Lower lobe of right lung (tissue), 2 donors: ENCODE data around the gene KRTAP10-8. TPM values are rescaled to one million over a fixed set of nuclear protein-coding genes. Genes with fewer than 3 reads are reported as not detected.
"Not testable (repeated sequence)": the region's sequence is repeated elsewhere in the genome, so short reads cannot be mapped to it uniquely, and the experiment has no call there.

Source experiments
- ATAC-seq, 2 donors: fragments of 200-7000 bp; cut with Tn5 transposase; one replicate each; pipeline ENCODE4 v1.9.1; 2020 to 2022; ENCODE audit warnings: mild to moderate bottlenecking in 2 of 2, moderate library complexity in 2 of 2
- DNase-seq: peaks from one replicate; pipeline ENCODE4 v3.0.0-alpha.2; 2020
- H3K27ac ChIP-seq: fragments of 200-600 bp; one replicate; pipeline ENCODE4 v1.8.0; 2022
- H3K27me3 ChIP-seq: fragments of 200-600 bp; one replicate; pipeline ENCODE4 v1.8.0; 2022; ENCODE audit warnings: low read depth
- H3K36me3 ChIP-seq: fragments of 200-600 bp; one replicate; pipeline ENCODE4 v1.8.0; 2022; ENCODE audit warnings: mild to moderate bottlenecking
- H3K4me1 ChIP-seq: fragments of 200-600 bp; one replicate; pipeline ENCODE4 v1.8.0; 2022
- H3K4me3 ChIP-seq: fragments of 200-600 bp; one replicate; pipeline ENCODE4 v1.8.0; 2022; ENCODE audit warnings: mild to moderate bottlenecking
- H3K9me3 ChIP-seq: fragments of 200-600 bp; one replicate; pipeline ENCODE4 v1.8.0; 2022
- intact Hi-C: fragments of 100-400 bp; cut with DNase I; formaldehyde crosslinking; loops from one replicate; pipeline ENCODE4 v1.11.0; 2022
- total RNA-seq: library from RNA; stranded (reverse); fragmentation: NEBNext Ultra II Directional; extraction: Animal tissue kit (Norgen Biotek cat#: 25700); gene quantifications from one replicate; pipeline ENCODE4 v1.2.1, GENCODE V29; 2021
- TF ChIP-seq, protein P1 (sequence below): fragments of 200-600 bp; IDR thresholded peaks from one replicate; pipeline ENCODE4 v1.8.0; 2022; ENCODE audit warnings: antibody characterized with exemption, mild to moderate bottlenecking
- donor health status: DM: no; HTN: yes; CAD: no; lungs with severe emphysema.

Gene KRTAP10-8
- total RNA-seq, 1 donor from 2014 or later = not detected

DNA sequence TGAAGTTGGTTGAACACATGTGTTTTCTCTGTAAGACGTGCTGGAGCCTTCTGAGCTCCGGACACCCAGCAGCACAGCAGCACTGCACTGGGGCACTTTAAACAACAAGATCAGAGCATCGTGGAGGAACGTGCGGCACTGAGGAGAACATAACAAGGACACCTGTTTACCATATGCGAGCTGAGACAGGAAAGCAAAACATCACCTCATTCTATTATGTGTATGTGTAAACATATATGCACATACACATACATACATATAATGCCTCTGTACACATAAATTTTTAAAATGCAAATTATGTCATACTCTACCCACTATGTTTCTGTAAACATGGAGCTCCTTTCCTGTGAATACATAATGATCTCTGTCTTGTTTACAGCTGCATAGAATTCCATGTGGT, 16.4 kb upstream of the KRTAP10-8 start:
- Histone ChIP-seq H3K36me3 (no peaks in the 10 kb centered on the region), H3K4me3 (no peak overlapping the region), H3K27me3 (peaks cover 13% of the 10 kb centered on the region), H3K27ac (no peak overlapping the region), H3K4me1 (no peaks in the 10 kb centered on the region), H3K9me3 (no peaks in the 10 kb centered on the region)
- DNase-seq (no peak), ATAC-seq (no peak)
- TF ChIP-seq, protein P1, sequence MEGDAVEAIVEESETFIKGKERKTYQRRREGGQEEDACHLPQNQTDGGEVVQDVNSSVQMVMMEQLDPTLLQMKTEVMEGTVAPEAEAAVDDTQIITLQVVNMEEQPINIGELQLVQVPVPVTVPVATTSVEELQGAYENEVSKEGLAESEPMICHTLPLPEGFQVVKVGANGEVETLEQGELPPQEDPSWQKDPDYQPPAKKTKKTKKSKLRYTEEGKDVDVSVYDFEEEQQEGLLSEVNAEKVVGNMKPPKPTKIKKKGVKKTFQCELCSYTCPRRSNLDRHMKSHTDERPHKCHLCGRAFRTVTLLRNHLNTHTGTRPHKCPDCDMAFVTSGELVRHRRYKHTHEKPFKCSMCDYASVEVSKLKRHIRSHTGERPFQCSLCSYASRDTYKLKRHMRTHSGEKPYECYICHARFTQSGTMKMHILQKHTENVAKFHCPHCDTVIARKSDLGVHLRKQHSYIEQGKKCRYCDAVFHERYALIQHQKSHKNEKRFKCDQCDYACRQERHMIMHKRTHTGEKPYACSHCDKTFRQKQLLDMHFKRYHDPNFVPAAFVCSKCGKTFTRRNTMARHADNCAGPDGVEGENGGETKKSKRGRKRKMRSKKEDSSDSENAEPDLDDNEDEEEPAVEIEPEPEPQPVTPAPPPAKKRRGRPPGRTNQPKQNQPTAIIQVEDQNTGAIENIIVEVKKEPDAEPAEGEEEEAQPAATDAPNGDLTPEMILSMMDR = no peak
- intact Hi-C loops = no loop called here

DNA sequence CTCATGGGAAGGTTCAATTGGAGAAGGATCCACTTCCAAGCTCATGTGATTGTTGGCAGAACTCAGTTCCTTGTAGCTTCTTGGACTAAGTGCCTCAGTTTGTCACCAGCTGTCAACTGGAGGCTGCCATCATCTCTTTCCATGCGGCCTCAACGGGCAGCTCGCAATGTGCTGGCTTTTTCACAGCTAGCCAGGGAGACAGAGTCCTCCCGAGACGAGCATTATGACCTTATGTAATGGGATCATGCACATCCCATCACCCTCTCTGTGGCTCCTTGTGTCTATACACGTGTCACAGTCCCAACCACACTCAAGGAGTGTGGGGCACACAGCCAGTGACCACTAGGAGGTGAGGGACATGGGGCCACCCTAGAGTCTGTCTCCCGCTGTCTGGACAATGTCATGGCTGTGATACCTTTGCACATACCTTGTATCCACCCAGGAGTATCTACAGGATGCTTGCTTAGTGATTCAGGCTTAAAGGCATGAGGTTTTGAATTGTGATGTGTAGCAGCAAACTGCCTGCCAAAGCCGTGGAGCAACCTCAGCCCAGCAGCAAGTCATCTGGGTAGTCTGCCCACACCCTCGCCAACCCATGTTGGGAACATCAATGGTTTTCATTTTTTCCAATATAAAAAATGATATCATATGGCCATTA, 15.7 kb upstream of the KRTAP10-8 start:
- Histone ChIP-seq H3K27me3 (peaks cover 13% of the 10 kb centered on the region), H3K27ac (no peak overlapping the region), H3K4me1 (no peaks in the 10 kb centered on the region), H3K36me3 (no peaks in the 10 kb centered on the region), H3K9me3 (no peaks in the 10 kb centered on the region), H3K4me3 (no peak overlapping the region)
- TF ChIP-seq, protein P1 = no peak
- intact Hi-C loops = no loop called here
- ATAC-seq = no peak
- no peak for DNase-seq

DNA sequence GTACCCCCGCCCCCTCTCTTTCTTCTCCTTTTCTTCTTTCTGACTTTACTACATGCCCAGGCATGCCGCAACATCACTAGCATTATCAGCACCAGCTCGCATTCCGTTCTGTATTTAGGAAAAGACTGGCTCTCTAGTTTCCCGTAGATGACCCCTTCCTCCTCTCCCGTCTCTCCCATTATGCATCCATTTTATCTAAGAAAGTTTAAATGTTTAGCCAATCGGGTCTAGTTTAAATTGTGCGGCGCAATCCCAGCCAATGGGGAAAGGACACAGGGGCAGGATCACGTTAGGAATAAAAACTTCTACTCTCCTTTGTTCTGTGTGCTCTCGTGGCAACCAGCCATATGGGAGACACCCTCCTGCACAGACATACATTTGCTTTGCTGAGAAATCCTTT, 13.8 kb upstream of the KRTAP10-8 start:
- H3K36me3 ChIP-seq = no peaks in the 10 kb centered on the region
- intact Hi-C loops = no loop called here

DNA sequence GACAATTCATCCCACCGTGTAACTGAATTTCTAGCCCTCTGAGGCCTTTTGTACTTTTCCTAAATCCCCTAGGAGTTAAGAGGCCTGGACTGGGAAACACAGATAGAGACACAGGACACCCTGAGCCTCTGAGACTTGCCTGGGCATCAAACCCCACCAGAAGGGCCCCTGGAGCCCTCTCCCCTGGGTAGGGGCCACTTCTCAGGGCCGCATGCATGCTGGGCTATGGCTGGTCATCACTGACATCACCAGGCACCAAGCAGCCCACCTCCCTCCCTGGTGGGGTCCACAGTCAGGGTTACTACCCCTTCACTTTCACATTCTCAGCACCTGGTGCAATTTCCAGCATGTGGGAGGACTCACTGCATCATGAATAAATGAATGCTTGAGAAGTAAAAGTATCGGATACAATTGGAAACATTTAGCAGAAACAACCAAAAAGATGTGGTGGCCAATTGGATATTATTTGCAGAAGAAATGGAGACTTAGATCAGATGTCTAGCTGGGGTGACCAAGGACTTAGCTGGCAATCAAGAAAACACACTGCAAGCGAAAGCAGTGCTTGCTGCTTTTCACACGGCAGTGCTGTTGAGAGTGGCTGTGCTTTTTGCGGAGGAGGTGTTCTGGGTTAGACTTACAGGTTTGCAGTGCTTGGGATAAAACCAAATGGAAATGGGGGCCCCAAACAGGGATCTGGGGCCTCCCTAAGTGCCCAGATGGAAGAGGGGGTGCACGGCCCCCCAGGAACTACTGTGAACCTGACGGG, 12.4 kb upstream of the KRTAP10-8 start:
- TF ChIP-seq, protein P1 = no peak
- intact Hi-C loops = no loop called here

More for the DNA sequence above, 13.8 kb upstream of the KRTAP10-8 start:
- no peaks in the 10 kb centered on the region for H3K4me1 ChIP-seq
- DNase-seq = no peak
- TF ChIP-seq, protein P1 = no peak
- peaks cover 23% of the 10 kb centered on the region for H3K27me3 ChIP-seq
- H3K9me3 ChIP-seq = no peaks in the 10 kb centered on the region
- no peak overlapping the region for H3K27ac ChIP-seq
- H3K4me3 ChIP-seq = no peak overlapping the region
- no peak for ATAC-seq

DNA sequence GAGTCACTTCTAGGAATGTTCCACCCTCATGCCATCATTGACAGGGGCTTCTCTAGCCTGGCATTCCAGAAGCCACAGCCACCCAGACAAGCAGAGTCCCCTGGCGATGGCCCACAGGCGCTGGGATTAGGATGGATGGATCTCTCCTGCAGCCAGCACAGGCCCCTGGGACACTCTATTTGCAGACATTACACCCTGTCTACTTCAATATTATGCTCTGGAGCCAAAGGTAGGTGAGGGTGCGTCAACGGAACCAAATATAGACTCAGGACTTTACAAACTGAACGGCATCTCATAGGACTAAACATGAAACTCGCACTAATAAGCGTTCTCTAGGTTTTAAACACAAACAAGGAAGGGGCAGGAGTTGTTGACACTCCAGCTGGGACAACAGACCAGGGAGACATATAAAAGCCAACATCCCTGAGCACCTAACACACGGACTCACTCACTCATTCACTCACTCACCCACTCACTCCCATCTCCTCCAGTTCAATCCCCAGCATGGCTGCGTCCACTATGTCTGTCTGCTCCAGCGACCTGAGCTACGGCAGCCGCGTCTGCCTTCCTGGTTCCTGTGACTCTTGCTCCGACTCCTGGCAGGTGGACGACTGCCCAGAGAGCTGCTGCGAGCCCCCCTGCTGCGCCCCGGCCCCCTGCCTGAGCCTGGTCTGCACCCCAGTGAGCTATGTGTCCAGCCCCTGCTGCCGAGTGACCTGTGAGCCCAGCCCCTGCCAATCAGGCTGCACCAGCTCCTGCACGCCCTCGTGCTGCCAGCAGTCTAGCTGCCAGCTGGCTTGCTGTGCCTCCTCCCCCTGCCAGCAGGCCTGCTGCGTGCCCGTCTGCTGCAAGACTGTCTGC, 11.5 kb upstream of the KRTAP10-8 start, which contains the start of gene KRTAP10-7:
TSS of gene KRTAP10-7 (plus strand) at position 480 of the 861 bp plus-strand sequence. CDS start at position 505, 25 bp downstream.
- H3K27ac ChIP-seq, DNase-seq, intact Hi-C loops: not testable (repeated sequence)

More for the DNA sequence above, 12.4 kb upstream of the KRTAP10-8 start:
- DNase-seq (no peak), ATAC-seq (no peak)
- Histone ChIP-seq H3K36me3 (no peaks in the 10 kb centered on the region), H3K4me1 (no peaks in the 10 kb centered on the region), H3K9me3 (no peaks in the 10 kb centered on the region), H3K4me3 (no peak overlapping the region), H3K27ac (no peak overlapping the region), H3K27me3 (peaks cover 32% of the 10 kb centered on the region)

DNA sequence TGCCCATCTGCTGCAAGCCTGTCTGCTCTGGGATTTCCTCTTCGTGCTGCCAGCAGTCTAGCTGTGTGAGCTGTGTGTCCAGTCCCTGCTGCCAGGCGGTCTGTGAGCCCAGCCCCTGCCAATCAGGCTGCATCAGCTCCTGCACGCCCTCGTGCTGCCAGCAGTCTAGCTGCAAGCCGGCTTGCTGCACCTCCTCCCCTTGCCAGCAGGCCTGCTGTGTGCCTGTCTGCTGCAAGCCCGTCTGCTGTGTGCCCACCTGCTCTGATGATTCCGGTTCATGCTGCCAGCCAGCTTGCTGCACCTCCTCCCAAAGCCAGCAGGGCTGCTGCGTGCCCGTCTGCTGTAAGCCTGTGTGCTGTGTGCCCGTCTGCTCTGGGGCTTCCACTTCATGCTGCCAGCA, 10.8 kb upstream of the KRTAP10-8 start:
- H3K27ac ChIP-seq, ATAC-seq, H3K9me3 ChIP-seq, DNase-seq, intact Hi-C loops, H3K4me3 ChIP-seq, H3K4me1 ChIP-seq, H3K36me3 ChIP-seq: not testable (repeated sequence)
- H3K27me3 ChIP-seq = peaks cover 30% of the 10 kb centered on the region

More for the DNA sequence above, 11.5 kb upstream of the KRTAP10-8 start, which contains the start of gene KRTAP10-7:
- H3K4me1 ChIP-seq, H3K36me3 ChIP-seq, H3K9me3 ChIP-seq, H3K4me3 ChIP-seq, ATAC-seq: not testable (repeated sequence)
- H3K27me3 ChIP-seq = peaks cover 33% of the 10 kb centered on the region
